Superior temporal gyrus (tissue), 1 donor: ENCODE results near the gene KCNJ14.

Experiments used
- DNase-seq: peaks from one replicate; pipeline ENCODE4 v3.0.0-alpha.2; 2016; ENCODE audit errors: extremely low spot score

KCNJ14 gene

DNA sequence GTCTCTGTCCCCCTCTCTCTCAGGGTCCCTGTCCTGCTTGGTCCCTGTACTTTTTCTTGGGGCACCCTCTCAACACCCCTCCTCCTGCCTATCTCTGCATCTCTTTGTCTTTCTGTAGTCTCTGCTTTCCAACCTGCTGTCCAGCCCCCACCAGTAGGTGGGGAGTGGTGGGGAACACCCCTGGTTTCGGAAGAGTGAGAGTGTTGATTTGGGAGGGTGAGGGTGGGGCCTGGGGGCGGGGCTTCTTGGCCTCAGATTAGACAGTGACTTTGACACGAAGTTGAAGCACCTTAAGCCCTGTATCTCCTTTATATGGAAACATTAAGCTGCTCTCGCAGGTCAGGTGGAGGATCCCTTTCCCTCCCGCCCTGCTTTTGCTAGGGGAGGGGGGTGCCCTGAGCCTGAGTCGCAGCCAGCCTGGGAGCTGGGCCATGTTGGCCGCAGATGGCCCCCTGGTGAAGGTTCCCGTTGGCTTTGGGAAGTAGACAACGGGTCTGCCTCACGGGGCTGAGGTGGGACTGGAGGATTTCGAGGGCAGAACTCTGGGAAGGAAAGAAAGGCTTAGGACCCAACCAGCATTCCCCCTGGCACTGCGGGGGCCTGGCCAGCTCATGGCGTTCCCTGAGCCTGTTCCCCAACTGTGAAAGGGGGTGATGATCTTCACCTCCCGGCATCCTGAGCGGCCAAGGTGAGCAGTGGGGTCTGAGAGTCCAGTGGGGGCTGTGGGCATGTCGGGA lies at the start of gene KCNJ14:
KCNJ14 (plus strand) TSS at position 404 of the 737 bp plus-strand sequence. CDS start 6,151 bp downstream, outside the sequence.
- no peak for DNase-seq

DNA sequence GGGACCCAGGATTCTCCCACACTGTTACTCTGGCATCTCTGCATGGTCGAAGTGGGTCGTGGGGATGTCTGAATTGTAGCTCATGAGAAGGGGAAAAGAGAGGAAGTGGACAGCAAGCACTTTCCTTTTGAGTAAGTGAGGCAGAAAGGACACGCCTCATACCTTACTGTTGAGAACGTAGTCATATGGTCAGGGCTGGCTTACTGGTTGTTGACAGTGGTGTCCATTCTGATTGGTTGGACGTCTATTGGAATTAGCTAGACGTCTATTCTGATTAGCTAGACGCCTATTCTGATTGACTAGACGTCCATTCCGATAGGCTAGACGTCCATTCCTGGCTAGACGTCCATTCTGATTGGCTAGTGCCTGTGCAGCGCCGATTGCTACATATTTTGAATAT lies 49.5 kb upstream of the KCNJ14 start:
- no peak for DNase-seq

DNA sequence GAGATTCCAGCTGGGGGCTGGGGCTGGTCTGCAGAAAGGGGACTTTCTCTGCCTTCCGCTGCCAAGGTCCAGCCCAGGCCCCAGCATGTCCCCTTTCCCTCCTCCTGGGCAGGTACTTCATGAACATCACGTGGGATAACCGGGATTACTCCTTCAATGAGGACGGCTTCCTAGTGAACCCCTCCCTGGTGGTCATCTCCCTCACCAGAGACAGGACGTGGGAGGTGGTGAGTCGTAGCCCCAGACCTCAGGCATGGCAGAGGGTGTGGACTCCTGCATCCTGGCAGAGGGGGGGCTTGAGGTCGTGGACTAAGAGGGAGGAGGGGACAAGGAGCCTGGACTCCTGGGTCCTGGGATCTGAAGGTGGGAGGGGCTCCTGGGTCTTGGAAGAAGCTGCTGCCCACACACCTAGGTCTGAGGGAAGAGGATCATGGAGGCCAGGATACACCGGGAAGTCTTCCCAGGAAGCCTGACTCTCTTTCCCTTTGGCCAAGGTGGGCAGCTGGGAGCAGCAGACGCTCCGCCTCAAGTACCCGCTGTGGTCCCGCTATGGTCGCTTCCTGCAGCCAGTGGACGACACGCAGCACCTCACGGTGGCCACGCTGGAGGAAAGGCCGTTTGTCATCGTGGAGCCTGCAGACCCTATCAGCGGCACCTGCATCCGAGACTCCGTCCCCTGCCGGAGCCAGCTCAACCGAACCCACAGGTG lies 41.3 kb upstream of the KCNJ14 start:
- no peak for DNase-seq

DNA sequence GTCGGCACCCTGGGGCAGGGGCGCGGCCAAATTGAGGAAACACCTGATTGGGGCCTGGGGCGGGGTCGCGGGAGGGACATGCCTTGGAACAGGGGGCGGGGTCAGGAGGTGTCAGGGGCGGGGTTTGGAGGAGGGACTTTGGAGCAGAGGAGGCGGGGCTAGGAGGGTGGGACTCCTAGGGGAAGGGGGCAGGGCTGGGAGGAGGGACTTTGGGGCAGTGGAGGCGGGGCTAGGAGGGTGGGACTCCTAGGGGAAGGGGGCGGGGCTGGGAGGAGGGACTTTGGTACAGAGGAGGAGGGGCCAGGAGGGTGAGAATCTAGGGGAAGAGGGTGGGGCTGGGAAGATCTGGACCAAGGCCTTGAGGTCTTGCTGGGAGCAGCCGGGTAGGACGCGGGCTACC lies 40.0 kb upstream of the KCNJ14 start:
- no peak for DNase-seq

DNA sequence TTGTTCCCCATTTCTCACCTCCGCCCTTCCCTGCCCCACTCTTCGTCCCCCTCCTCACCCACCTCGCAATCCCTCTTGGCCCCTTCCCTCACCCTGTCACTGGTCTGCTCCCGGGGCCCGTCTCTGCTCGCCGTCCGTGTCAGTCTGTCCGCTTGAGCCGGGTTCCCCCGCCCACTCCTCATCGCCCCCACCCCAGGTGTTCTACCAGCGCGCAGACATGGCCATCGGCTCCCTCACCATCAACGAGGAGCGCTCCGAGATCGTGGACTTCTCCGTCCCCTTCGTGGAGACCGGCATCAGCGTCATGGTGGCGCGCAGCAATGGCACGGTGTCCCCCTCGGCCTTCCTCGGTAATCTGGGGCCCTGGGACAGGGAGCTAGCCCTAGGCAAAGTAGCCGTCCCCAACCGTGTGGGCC lies 39.6 kb upstream of the KCNJ14 start:
- DNase-seq = no peak

DNA sequence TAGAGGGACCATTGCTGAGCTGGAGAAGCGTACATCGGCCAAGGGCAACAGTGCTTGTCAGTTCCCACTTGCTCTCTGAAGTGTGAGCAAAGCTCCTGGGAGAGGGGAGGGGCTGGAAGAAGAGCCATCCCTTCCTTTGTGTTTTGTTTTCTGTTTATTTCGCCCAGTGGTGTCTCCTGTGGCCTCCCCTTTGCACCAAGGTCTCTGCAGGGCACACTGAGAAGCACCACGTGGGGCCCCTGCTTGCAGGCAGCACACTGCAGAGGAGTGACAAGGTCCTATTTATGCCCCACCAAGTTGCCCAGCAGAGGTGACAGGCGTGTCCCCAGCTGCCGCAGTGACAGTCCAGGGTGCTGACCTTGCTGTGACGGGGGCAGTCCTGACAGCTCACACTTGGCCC lies 38.0 kb upstream of the KCNJ14 start:
- no peak for DNase-seq

GRCh38 chr19:48418317-48419064 lies 36.9 kb upstream of the KCNJ14 start:
- DNase-seq = no peak

DNA sequence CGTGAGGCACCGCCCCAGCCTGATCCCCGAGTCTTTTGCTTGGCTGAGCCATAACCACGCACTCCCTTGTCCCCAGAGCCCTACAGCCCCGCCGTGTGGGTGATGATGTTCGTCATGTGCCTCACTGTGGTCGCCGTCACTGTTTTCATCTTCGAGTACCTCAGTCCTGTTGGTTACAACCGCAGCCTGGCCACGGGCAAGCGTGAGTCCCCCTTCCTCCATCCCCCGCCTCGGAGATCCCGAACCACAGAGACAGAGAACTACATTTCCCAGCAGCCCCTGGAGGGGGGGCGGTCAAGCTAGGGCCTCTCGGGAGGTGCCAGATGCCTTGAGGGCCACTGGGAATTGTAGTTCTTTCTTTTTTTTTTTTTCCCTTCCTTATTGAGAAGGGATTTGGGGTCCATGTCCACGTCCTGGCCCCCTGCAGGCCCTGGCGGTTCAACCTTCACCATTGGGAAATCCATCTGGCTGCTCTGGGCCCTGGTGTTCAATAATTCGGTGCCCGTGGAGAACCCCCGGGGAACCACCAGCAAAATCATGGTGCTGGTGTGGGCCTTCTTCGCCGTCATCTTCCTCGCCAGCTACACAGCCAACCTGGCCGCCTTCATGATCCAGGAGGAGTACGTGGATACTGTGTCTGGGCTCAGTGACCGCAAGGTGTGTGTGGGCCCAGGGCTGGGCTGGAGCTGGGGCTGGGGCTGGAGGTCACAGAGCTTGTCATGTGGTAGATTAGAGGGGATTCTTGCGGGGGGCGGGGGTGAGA lies 36.0 kb upstream of the KCNJ14 start:
- DNase-seq = peak; percentile 27

- no peak for DNase-seq
Observed at GRCh38 chr19:48421548-48421947, 33.8 kb upstream of the KCNJ14 start.

DNA sequence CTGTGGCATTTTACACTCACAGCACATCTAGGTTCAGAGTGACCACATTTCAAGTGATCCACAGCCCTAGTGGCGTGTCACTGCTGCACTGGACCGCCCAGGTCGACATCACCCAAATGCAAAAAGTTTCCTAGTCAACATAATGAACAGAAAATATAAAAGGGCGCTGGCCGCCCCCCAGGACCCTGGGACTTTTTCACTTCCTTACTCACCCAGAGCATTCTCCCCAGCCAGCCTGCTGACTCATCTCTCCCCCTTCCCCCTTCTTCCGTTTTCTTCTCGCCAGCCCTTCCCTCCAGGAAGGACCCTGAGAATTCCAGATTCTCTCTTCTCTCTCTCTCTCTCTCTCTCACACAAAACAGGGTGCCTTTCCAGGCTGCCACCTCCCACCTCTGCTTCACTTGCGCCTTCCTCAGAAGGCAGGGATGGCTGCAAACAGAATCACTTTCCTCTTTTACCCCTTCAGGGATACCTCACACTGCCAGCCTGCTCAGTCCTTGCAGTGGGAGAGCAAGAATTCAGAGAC lies 30.6 kb upstream of the KCNJ14 start:
- DNase-seq = peak; percentile 17

DNA sequence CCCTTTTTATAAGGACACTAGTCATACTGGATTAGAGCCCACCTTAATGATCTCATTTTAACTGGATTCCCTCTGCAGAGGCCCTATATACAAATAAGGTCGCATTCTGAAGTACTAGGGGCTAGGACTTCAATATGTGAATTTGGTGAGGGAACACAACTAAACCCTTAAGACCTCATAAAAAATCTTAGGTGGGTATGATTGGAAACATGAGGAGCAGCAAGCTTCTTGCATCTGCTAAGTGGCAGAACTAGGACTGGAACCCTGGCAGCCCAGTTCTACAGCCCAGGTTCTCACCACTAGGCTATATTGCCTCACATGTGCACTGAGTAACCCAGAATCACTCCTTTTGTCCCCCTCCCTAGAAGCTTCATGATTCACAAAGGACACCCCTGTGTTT lies 26.7 kb upstream of the KCNJ14 start:
- no peak for DNase-seq

DNA sequence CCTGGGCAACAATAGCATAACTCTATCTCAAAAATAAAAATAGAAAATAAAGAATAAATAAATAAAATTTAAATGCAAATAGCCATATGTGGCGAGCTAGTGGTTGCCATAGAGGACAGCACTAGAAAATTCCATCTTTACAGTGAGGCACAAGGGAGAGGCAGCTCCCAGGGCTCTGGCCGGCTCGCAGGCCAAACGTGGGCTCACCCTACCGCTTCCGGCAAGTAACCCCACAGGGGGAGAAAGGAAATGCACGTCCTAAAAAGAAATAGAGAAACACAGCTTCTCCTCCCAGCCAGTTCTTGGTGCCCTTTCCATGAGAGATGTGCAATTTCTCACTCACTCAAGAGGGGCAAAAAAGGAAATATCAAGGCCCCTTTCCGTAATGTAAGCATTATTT lies 22.0 kb upstream of the KCNJ14 start:
- DNase-seq = no peak

- DNase-seq = no peak
Observed at GRCh38 chr19:48436586-48436985, 18.8 kb upstream of the KCNJ14 start.

DNA sequence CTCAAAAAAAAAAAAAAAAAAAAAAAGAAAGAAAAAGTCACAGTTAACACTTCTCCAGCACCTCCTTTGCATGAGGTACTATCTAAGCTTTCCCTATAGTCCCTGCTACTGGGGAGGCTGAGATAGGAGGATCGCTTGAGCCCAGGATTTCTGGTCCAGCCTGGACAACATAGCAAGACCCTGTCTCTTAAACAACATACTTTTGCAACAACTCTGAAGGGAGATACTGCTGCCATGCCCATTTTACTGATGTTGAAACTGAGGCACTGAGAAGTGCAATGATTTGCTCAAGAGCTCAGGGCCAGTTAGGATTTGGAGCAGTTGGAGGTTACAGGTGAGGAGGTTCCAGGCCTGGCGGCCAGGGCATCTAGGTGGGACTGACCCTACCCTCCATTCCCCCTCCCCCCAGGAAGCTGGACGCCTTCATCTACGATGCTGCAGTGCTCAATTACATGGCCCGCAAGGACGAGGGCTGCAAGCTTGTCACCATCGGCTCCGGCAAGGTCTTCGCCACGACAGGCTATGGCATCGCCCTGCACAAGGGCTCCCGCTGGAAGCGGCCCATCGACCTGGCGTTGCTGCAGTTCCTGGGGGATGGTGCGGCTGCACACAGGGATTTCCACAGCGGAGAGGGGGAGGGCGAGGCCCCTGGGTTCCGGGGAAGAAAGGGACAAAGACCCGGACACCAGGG lies 13.9 kb upstream of the KCNJ14 start:
- no peak for DNase-seq

- DNase-seq = no peak
Observed at GRCh38 chr19:48442116-48443035, 13.0 kb upstream of the KCNJ14 start.

GRCh38 chr19:48443256-48443655 lies 12.1 kb upstream of the KCNJ14 start:
- no peak for DNase-seq

- DNase-seq = no peak
Observed at GRCh38 chr19:48443731-48444128, 11.6 kb upstream of the KCNJ14 start.

DNA sequence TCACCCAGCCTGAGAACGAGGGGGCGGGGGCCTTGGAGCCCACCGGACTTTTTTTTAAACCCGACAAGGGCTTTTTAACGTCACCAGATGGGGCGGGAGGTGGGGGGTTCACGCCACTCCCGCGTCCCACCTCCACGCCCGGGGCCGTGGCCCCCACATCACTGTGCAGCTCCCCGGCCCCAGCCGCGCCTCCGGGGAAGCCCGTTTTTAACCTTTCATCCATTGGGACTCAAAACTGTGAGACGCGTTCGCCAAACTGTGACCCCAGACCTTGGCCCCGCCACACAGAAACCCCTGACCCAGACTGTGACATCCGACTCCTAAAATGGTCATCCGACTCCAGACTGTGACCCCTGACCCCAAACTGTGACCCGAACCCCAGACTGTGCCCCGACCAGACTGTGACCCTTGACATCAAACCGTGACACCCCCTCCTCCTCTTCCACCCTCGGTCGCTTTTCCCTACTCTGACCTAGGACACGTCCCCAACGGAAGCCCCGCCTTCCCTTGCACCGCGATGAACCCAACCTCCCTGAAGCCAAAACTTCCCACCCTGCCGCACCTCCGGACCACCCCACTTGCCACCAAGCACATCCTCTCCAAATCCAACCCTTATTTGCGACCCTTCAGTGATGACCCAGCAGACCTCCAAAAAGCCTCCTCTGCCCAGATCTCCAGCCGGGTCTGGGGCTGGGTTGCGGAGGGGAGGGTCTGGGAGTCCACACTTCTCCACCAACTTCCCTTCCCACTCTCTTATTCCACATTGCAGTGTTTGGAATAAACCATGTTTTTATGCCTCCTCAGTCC lies 11.0 kb upstream of the KCNJ14 start:
- DNase-seq = no peak

GRCh38 chr19:48444936-48445200 lies 10.5 kb upstream of the KCNJ14 start:
- DNase-seq = no peak

- DNase-seq = no peak
Observed at GRCh38 chr19:48445256-48445605, 10.1 kb upstream of the KCNJ14 start.
